ENCODE results near the gene ZFYVE27. TPM values are rescaled to one million over a fixed set of nuclear protein-coding genes. Genes with fewer than 3 reads are reported as not detected.

The ZFYVE27 gene
- total and polyA plus RNA-seq, 2 of the 4 experiments (the other 2 are of a cell fraction), result 13.1 to 22.2 TPM

- no peak overlapping the region for H3K4me3 ChIP-seq (ENCODE audit: insufficient read depth, low read depth, low read length)
- H3K79me1 ChIP-seq (ENCODE audit: low read depth in 1 of 2, low read length in 2 of 2), result no peaks in the 10 kb centered on the region
- POLR2A ChIA-PET (ENCODE audit: unreplicated experiment), result no interaction called here
- H3K9me3 ChIP-seq (ENCODE audit: control insufficient read depth, insufficient read depth, low read length), result no peaks in the 10 kb centered on the region
- no peak overlapping the region for H3K56ac ChIP-seq (ENCODE audit: extremely low read depth, insufficient read depth, low read length)
- H2BK15ac ChIP-seq (ENCODE audit: low read depth, low read length), result no peak overlapping the region
- no peak overlapping the region for H2AK9ac ChIP-seq (replicated peaks; ENCODE audit: low read depth, low read length, poor library complexity)
- no TSS peak for BruUV-seq (replicated peaks)
- H3K4ac ChIP-seq (ENCODE audit: low read depth, low read length), result no peak overlapping the region
- no peak overlapping the region for H2AFZ ChIP-seq (replicated peaks; ENCODE audit: low read length, poor library complexity)
- no peaks in the 10 kb centered on the region for H4K20me1 ChIP-seq (ENCODE audit: insufficient read depth, low read length)
- no peak overlapping the region for H2BK20ac ChIP-seq (ENCODE audit: low read depth, low read length)
- no peak overlapping the region for H2BK120ac ChIP-seq (ENCODE audit: low read depth, low read length)
- TF ChIP-seq FOS (IDR thresholded peaks at IDR 0.05; ENCODE audit: low read depth, low read length) (no peak), SMC3 (IDR thresholded peaks at IDR 0.05; ENCODE audit: low read depth, low read length) (no peak), CTCF (conservative IDR thresholded peaks at IDR 0.05; ENCODE audit: low read depth, low read length) (no peak), RCOR1 (IDR thresholded peaks at IDR 0.05; ENCODE audit: insufficient replicate concordance, low read length) (no peak), MAZ (IDR thresholded peaks at IDR 0.05; ENCODE audit: borderline replicate concordance, low read depth, low read length) (no peak), MXI1 (IDR thresholded peaks at IDR 0.05; ENCODE audit: borderline replicate concordance, low read depth, low read length) (no peak)
- no peak overlapping the region for H3K23ac ChIP-seq (ENCODE audit: low read depth, low read length)
- DNase-seq (no peak), ATAC-seq (ENCODE audit: low read depth) (no peak)
- WGBS, 2 experiments (ENCODE audit: extremely low coverage in 2 of 2, insufficient read length in 1 of 2), result 85% methylated on average over 3 of the region's 4 CpGs; no CpG with 5 or more reads in 1 of the 2 experiments
- H2AK5ac ChIP-seq (ENCODE audit: low read depth, low read length), result no peak overlapping the region
- intact Hi-C loops (cut with micrococcal nuclease), result no loop called here
- dilution Hi-C loops (cut with HindIII; ENCODE audit: low sequenced_read_pairs, unreplicated experiment), result no loop called here
- no peak overlapping the region for H4K5ac ChIP-seq (ENCODE audit: low read depth, low read length)
- no peaks in the 10 kb centered on the region for H3K4me1 ChIP-seq (ENCODE audit: control insufficient read depth, insufficient read depth, low read length)
- in situ Hi-C loops (cut with MboI; ENCODE audit: low sequenced_read_pairs), result loop anchor here (25.0 kb wide), 1 partner anchor 260 kb away; the partner anchor contains the start of gene CRTAC1
- H3K9ac ChIP-seq (ENCODE audit: low read depth, low read length), result no peak overlapping the region
- no peak overlapping the region for H3K18ac ChIP-seq (ENCODE audit: low read depth, low read length)
- H3K36me3 ChIP-seq (ENCODE audit: control insufficient read depth, insufficient read depth, low read length), result no peaks in the 10 kb centered on the region
- CTCF ChIA-PET, result no interaction called here
- H4K8ac ChIP-seq (ENCODE audit: low read depth in 2 of 2, low read length in 2 of 2), result no peak overlapping the region
- H3K27me3 ChIP-seq (ENCODE audit: control insufficient read depth, insufficient read depth, low read length), result peaks cover 59% of the 10 kb centered on the region
- H3K27ac ChIP-seq (ENCODE audit: insufficient read depth, low read length), result no peak overlapping the region
- H3K14ac ChIP-seq (replicated peaks; ENCODE audit: low read depth, low read length), result no peak overlapping the region
- no peak overlapping the region for H2BK5ac ChIP-seq (ENCODE audit: low read depth, low read length, poor library complexity, severe bottlenecking)
- no peak overlapping the region for H4K91ac ChIP-seq (ENCODE audit: insufficient read depth, low read depth, low read length)
- H3K9me1 ChIP-seq (ENCODE audit: insufficient read depth, low read length), result no peaks in the 10 kb centered on the region
- no peak overlapping the region for H3K4me2 ChIP-seq (ENCODE audit: low read depth, low read length)
Observed at GRCh38 chr10:97777143-97777542, 40.2 kb downstream of the ZFYVE27 start.

All from IMR-90 (cell line).